GM12878 (cell line): ENCODE results near the gene HOXD12. TPM values are rescaled to one million over a fixed set of nuclear protein-coding genes. Genes with fewer than 3 reads are reported as not detected.

Source experiments
- ATAC-seq: fragments of 200-7000 bp; cut with Tn5 transposase; 3 replicates; pipeline ENCODE4 v1.9.1; 2020; ENCODE audit warnings: mild to moderate bottlenecking, moderate library complexity
- BruUV-seq: library from RNA; stranded (reverse); fragments of 400-500 nt; replicated peaks from 2 replicates; lab custom pipeline; 2021; lab: Mats Ljungman, UMichigan
- CTCF ChIA-PET: fragments of 300-600 bp; sonication (Branson Sonifier 250); formaldehyde crosslinking; extraction: SDS; loops from one replicate; lab custom pipeline; 2021; ENCODE audit warnings: inconsistent platforms; lab: Yijun Ruan, JAX
- POLR2A ChIA-PET: fragments of 350-600 bp; formaldehyde crosslinking; extraction: SDS; loops from one replicate; lab custom pipeline; 2021; ENCODE audit warnings: inconsistent platforms; lab: Charles Lee
- RAD21 ChIA-PET: fragments of 300-600 bp; sonication (Branson Sonifier 250); formaldehyde crosslinking; loops from one replicate; lab custom pipeline; 2023; ENCODE audit warnings: antibody characterized with exemption; ENCODE audit not compliant: unreplicated experiment; lab: Charles Lee
- SMC1A ChIA-PET: fragments of 300-600 bp; sonication (Branson Sonifier 250); formaldehyde crosslinking; loops from one replicate; lab custom pipeline; 2023; ENCODE audit not compliant: unreplicated experiment, uncharacterized antibody; lab: Charles Lee
- DNase-seq: peaks from one replicate; pipeline ENCODE4 v3.0.0-alpha.2; 2011; ENCODE audit warnings: low read depth, low spot score
- FAIRE-seq: peaks from 3 replicates; lab custom pipeline; 2011; peaks lifted over from hg19 to GRCh38; lab: Jason Lieb, UNC
- H2AFZ ChIP-seq: 2 replicates; pipeline ENCODE4 v1.6.0; 2011; ENCODE audit warnings: low read depth, low read length, control low read depth; ENCODE audit not compliant: control insufficient read depth
- H3K27ac ChIP-seq: 2 replicates; pipeline ENCODE4 v1.5.1; 2011; ENCODE audit warnings: control low read depth; ENCODE audit not compliant: control insufficient read depth, insufficient read depth
- H3K27me3 ChIP-seq, 2 experiments: replicated peaks in 1 of 2; 2 replicates each; pipeline versions ENCODE4 v1.6.0 to v1.6.1; 2011; ENCODE audit warnings: low read length in 1 of 2; ENCODE audit not compliant: control insufficient read depth in 2 of 2, insufficient read depth in 2 of 2
- H3K36me3 ChIP-seq, 2 experiments: 2 replicates each; pipeline ENCODE4 v1.5.1; 2011; ENCODE audit warnings: low read length in 1 of 2; ENCODE audit not compliant: control insufficient read depth in 2 of 2, insufficient read depth in 2 of 2
- H3K4me1 ChIP-seq: 2 replicates; pipeline ENCODE4 v1.6.1; 2011; ENCODE audit warnings: mild to moderate bottlenecking, low read length, moderate library complexity, mixed read lengths; ENCODE audit not compliant: control insufficient read depth, insufficient read depth
- H3K4me2 ChIP-seq: 2 replicates; pipeline ENCODE4 v1.6.0; 2011; ENCODE audit warnings: control low read depth; ENCODE audit not compliant: control insufficient read depth, insufficient read depth
- H3K4me3 ChIP-seq: fragments of 200-600 bp; sonication (generic); 2 replicates; pipeline ENCODE4 v1.5.1; 2016
- H3K79me2 ChIP-seq: 2 replicates; pipeline ENCODE4 v1.6.0; 2011; ENCODE audit warnings: low read length; ENCODE audit not compliant: control insufficient read depth, insufficient read depth
- H3K9ac ChIP-seq: 2 replicates; pipeline ENCODE4 v1.8.0; 2011; ENCODE audit warnings: low read length, control low read depth, mixed read lengths; ENCODE audit not compliant: control insufficient read depth, insufficient read depth
- H3K9me3 ChIP-seq: replicated peaks from 3 replicates; pipeline ENCODE4 v1.5.1; 2011; ENCODE audit warnings: mild to moderate bottlenecking, low read length; ENCODE audit not compliant: control insufficient read depth, insufficient read depth
- H4K20me1 ChIP-seq: 2 replicates; pipeline ENCODE4 v1.6.0; 2011; ENCODE audit not compliant: control insufficient read depth, insufficient read depth
- ATF2 ChIP-seq: IDR thresholded peaks from 2 replicates; pipeline ENCODE4 v1.6.1; 2012; ENCODE audit warnings: low read length, inconsistent platforms
- BCL3 ChIP-seq: IDR thresholded peaks from 2 replicates; pipeline ENCODE4 v1.6.1; 2011; ENCODE audit warnings: borderline replicate concordance, low read depth, mild to moderate bottlenecking, moderate library complexity, low read length; ENCODE audit not compliant: insufficient read depth, poor library complexity, severe bottlenecking
- BHLHE40 ChIP-seq, 2 experiments: fragments of 450-650 bp in 1 of 2; IDR thresholded peaks; 2 replicates each; pipeline ENCODE4 v1.6.1; 2011 to 2017; ENCODE audit warnings: low read depth in 2 of 2, borderline replicate concordance in 1 of 2, improper control_type of control experiment in 1 of 2, low read length in 1 of 2, mild to moderate bottlenecking in 1 of 2
- IRF3 ChIP-seq: fragments of 450-650 bp; IDR thresholded peaks from 2 replicates; pipeline ENCODE4 v1.6.1; 2014; ENCODE audit warnings: mild to moderate bottlenecking
- JUNB ChIP-seq: IDR thresholded peaks from 2 replicates; pipeline ENCODE4 v1.6.1; 2016; ENCODE audit warnings: antibody characterized with exemption, mild to moderate bottlenecking
- MYC ChIP-seq: IDR thresholded peaks from 2 replicates; pipeline ENCODE4 v1.6.1; 2011; ENCODE audit warnings: mild to moderate bottlenecking, low read length, moderate library complexity, inconsistent platforms; ENCODE audit not compliant: insufficient read depth, insufficient replicate concordance, insufficient read length, severe bottlenecking
- WGBS: methylation state at CpG from one replicate; pipeline ENCODE4 v1.1.6; 2016; ENCODE audit warnings: low lambda C conversion rate; ENCODE audit not compliant: insufficient replicate concordance, insufficient coverage; ENCODE audit errors: missing lambda C conversion rate; 5-methylcytosine and 5-hydroxymethylcytosine counted together
- in situ Hi-C: fragments of 300-500 bp; cut with MboI; formaldehyde crosslinking; loops from 9 replicates; pipeline ENCODE4 v1.14.3; 2018; ENCODE audit warnings: mixed read lengths
- intact Hi-C: fragments of 100-400 bp; cut with micrococcal nuclease; formaldehyde crosslinking; loops from one replicate; pipeline ENCODE4 v1.14.2; 2022; ENCODE audit not compliant: unreplicated experiment
- polyA plus RNA-seq, 11 experiments: library from polyadenylated mRNA; depleted of rRNA in 4 of 11; unstranded in 6 of 11; stranded (reverse) in 5 of 11; fragments of >200 nt; fragmentation: Nextera tagmentation in 4 of 11; fragmentation: Illumina TruSeq in 1 of 11; extraction: Ambion mirVana in 4 of 11; extraction: Trizol in 1 of 11; gene quantifications; 1 replicate in 1 of 11; 2 replicates in 10 of 11; pipeline versions ENCODE4 v1.2.1 to v1.2.3, GENCODE V29; 2011 to 2016; ENCODE audit warnings: inconsistent platforms in 2 of 11, missing spikeins in 2 of 11, low read depth in 1 of 11
- total RNA-seq, 4 experiments: library from RNA; depleted of rRNA in 3 of 4; stranded (reverse); fragments of >200 nt in 3 of 4; fragmentation: Illumina TruSeq in 1 of 4; extraction: Trizol in 1 of 4; gene quantifications; 2 replicates each; pipeline versions ENCODE4 v1.2.1 to v1.2.3, GENCODE V29; 2013 to 2021

The HOXD12 gene
- total and polyA plus RNA-seq, 10 of the 15 experiments (the other 5 are each of a cell fraction or from before 2014, with no cell fraction given): not detected

GRCh38 chr2:176124947-176125771, 25.6 kb downstream of the HOXD12 start:
- Histone ChIP-seq H2AFZ (no peak overlapping the region), H3K79me2 (no peaks in the 10 kb centered on the region), H3K4me3 (no peak overlapping the region), H3K9me3 (peaks cover 1% of the 10 kb centered on the region; the same call in 2 of the 3 replicates), H3K9ac (no peak overlapping the region), H3K4me2 (no peak overlapping the region), H3K36me3 (no peaks in the 10 kb centered on the region), H3K4me1 (no peaks in the 10 kb centered on the region), H4K20me1 (no peaks in the 10 kb centered on the region), H3K27me3 (peaks cover 11 to 29% of the 10 kb centered on the region in 2 experiments), H3K27ac (no peak overlapping the region)
- ChIA-PET RAD21 (interaction anchor here (0.7 to 3.7 kb wide), 3 partner anchors 429 to 1024 kb away, joined by 3 to 17 read pairs (median 16); no protein-coding TSS in a partner anchor), SMC1A (interaction anchor here (0.7 to 3.1 kb wide), 4 partner anchors 15 to 526 kb away, joined by 4 to 37 read pairs (median 12); no protein-coding TSS in a partner anchor), POLR2A (no interaction called here), CTCF (interaction anchor here (0.8 to 4.3 kb wide), 7 partner anchors 15 to 1024 kb away, joined by 3 to 79 read pairs (median 17); no protein-coding TSS in a partner anchor)
- no peak for DNase-seq
- no peak for FAIRE-seq
- TF ChIP-seq IRF3 (no peak), BCL3 (no peak), BHLHE40 (IDR thresholded peaks at IDR 0.05; ENCODE audit: borderline replicate concordance in 1 of 2, low read depth in 2 of 2, low read length in 1 of 2) (no peak), ATF2 (no peak), JUNB (no peak), MYC (no peak)
- WGBS: 8% methylated on average over 7 of the region's 9 CpGs
- no TSS peak for BruUV-seq
- no peak for ATAC-seq
- intact Hi-C loops (loop anchor here (5.0 kb wide), 2 partner anchors 692 to 1037 kb away; no protein-coding TSS in a partner anchor), in situ Hi-C loops (loop anchor here (5.0 to 25.0 kb wide), 4 partner anchors 512 to 1212 kb away; no protein-coding TSS in a partner anchor)
